Loucy (cell line): ENCODE results near the gene ORAI3.

Experiments used
- H2AFZ ChIP-seq: fragments of 200-600 bp; sonication (generic); 2 replicates; pipeline ENCODE4 v1.6.0; 2016; ENCODE audit warnings: antibody characterized with exemption, mild to moderate bottlenecking, low read length, moderate library complexity
- H3F3A ChIP-seq: fragments of 200-600 bp; 2 replicates; pipeline ENCODE4 v1.6.0; 2016; ENCODE audit warnings: antibody characterized with exemption, low read depth, mild to moderate bottlenecking
- H3K27me3 ChIP-seq: fragments of 200-600 bp; sonication (generic); 2 replicates; pipeline ENCODE4 v1.6.1; 2014; ENCODE audit warnings: low read length, mild to moderate bottlenecking; ENCODE audit not compliant: insufficient read depth, poor library complexity, severe bottlenecking
- H3K36me3 ChIP-seq: fragments of 200-600 bp; sonication (generic); 2 replicates; pipeline ENCODE4 v1.6.1; 2016; ENCODE audit warnings: low read length; ENCODE audit not compliant: insufficient read depth
- H3K4me1 ChIP-seq: fragments of 200-600 bp; sonication (generic); 2 replicates; pipeline ENCODE4 v1.5.1; 2014; ENCODE audit warnings: low read length, mild to moderate bottlenecking; ENCODE audit not compliant: insufficient read depth, poor library complexity, severe bottlenecking
- H3K4me2 ChIP-seq: fragments of 200-600 bp; sonication (generic); 2 replicates; pipeline ENCODE4 v1.6.0; 2014; ENCODE audit warnings: antibody characterized with exemption, low read length, low read depth, mild to moderate bottlenecking; ENCODE audit not compliant: poor library complexity, severe bottlenecking
- H3K4me3 ChIP-seq: fragments of 200-600 bp; sonication (generic); 2 replicates; pipeline ENCODE4 v1.5.1; 2014; ENCODE audit warnings: low read length, mild to moderate bottlenecking, mixed read lengths; ENCODE audit not compliant: poor library complexity, severe bottlenecking
- H3K79me2 ChIP-seq: fragments of 200-600 bp; sonication (generic); 2 replicates; pipeline ENCODE4 v1.6.1; 2014; ENCODE audit warnings: low read length; ENCODE audit not compliant: insufficient read depth
- H3K9ac ChIP-seq: fragments of 200-600 bp; sonication (generic); 2 replicates; pipeline ENCODE4 v1.6.0; 2014; ENCODE audit warnings: mild to moderate bottlenecking, low read depth, low read length, moderate library complexity; ENCODE audit not compliant: poor library complexity, severe bottlenecking
- H3K9me2 ChIP-seq: fragments of 200-600 bp; sonication (generic); replicated peaks from 2 replicates; pipeline ENCODE4 v1.6.1; 2016; ENCODE audit warnings: low read depth, low read length, mixed read lengths
- H3K9me3 ChIP-seq: fragments of 200-600 bp; sonication (generic); 2 replicates; pipeline ENCODE4 v1.6.1; 2014; ENCODE audit warnings: mild to moderate bottlenecking, antibody characterized with exemption, low read length, low read depth; ENCODE audit not compliant: insufficient read depth
- H4K20me1 ChIP-seq: fragments of 200-600 bp; sonication (generic); 2 replicates; pipeline ENCODE4 v1.6.0; 2014; ENCODE audit warnings: antibody characterized with exemption, low read length, mild to moderate bottlenecking; ENCODE audit not compliant: insufficient read depth, poor library complexity, severe bottlenecking
- CTCF ChIP-seq: fragments of 200-600 bp; sonication (generic); conservative IDR thresholded peaks from 2 replicates; pipeline ENCODE4 v1.5.1; 2014; ENCODE audit warnings: mild to moderate bottlenecking, antibody characterized with exemption, low read length
- EZH2phosphoT487 ChIP-seq: fragments of 200-600 bp; IDR thresholded peaks from 2 replicates; pipeline ENCODE4 v1.6.1; 2018; ENCODE audit warnings: antibody characterized with exemption, mild to moderate bottlenecking, moderate library complexity, borderline replicate concordance

The ORAI3 gene

GRCh38 chr16:30921748-30922419 lies 27.0 kb upstream of the ORAI3 start:
- no peaks in the 10 kb centered on the region for H3K9me3 ChIP-seq
- H3F3A ChIP-seq, result no peaks in the 10 kb centered on the region
- peak overlapping the region; percentile 82 for H3K4me3 ChIP-seq
- peak overlapping the region; percentile 81 for H2AFZ ChIP-seq
- peak; percentile 92 for TF ChIP-seq CTCF
- TF ChIP-seq EZH2phosphoT487, result no peak
- H3K9me2 ChIP-seq, result no peaks in the 10 kb centered on the region
- peak overlapping the region; percentile 73 for H3K9ac ChIP-seq
- H3K4me2 ChIP-seq, result peak overlapping the region; percentile 82
- no peaks in the 10 kb centered on the region for H3K36me3 ChIP-seq
- H3K79me2 ChIP-seq, result peaks cover 35% of the 10 kb centered on the region
- H3K27me3 ChIP-seq, result peaks cover 5% of the 10 kb centered on the region
- H3K4me1 ChIP-seq, result peaks cover 24% of the 10 kb centered on the region
- peaks cover 14% of the 10 kb centered on the region for H4K20me1 ChIP-seq

GRCh38 chr16:30922420-30922959 lies 26.4 kb upstream of the ORAI3 start:
- H3K9me2 ChIP-seq, result no peaks in the 10 kb centered on the region
- H3K9me3 ChIP-seq, result no peaks in the 10 kb centered on the region
- peaks cover 28% of the 10 kb centered on the region for H3K4me1 ChIP-seq
- H3F3A ChIP-seq, result no peaks in the 10 kb centered on the region
- peaks cover 40% of the 10 kb centered on the region for H3K79me2 ChIP-seq
- H3K27me3 ChIP-seq, result peaks cover 3% of the 10 kb centered on the region
- peak overlapping the region; percentile 90 for H2AFZ ChIP-seq
- H3K9ac ChIP-seq, result peak overlapping the region; percentile 83
- no peaks in the 10 kb centered on the region for H3K36me3 ChIP-seq
- peak overlapping the region; percentile 82 for H3K4me3 ChIP-seq
- H3K4me2 ChIP-seq, result peak overlapping the region; percentile 82
- TF ChIP-seq CTCF (no peak), EZH2phosphoT487 (no peak)
- peaks cover 14% of the 10 kb centered on the region for H4K20me1 ChIP-seq

DNA sequence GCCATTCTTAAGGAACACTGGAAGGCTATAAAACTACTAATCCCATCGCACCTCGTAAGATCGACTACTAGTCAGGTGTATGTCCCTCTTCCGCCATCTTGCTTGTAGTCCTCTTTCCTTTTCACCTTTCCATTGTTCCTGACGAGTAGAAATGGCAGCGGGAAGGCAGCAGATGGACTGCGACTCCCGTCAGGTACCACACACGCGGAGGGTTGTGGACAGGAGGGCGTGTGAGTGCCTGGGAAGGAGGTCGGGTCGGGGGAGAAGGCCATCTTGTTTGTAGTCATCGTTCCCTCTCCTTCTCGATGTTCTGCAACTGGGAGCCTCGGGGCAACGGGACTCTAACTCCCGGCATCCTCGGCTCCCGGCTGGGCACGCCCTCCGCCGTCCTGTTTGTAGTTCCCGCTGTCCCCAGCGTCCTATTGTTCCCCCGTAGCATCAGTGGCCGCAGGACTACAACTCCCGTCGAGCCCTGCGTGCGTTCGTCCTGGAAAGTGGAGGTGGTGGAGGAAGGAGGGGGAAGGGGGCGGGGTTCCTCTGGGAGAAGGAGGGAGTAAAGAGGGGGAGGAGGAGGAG lies 25.8 kb upstream of the ORAI3 start:
- peak overlapping the region; percentile 83 for H3K9ac ChIP-seq
- TF ChIP-seq CTCF, result no peak
- no peak for TF ChIP-seq EZH2phosphoT487
- H3K4me2 ChIP-seq, result peak overlapping the region; percentile 100
- H3F3A ChIP-seq, result no peaks in the 10 kb centered on the region
- H3K9me2 ChIP-seq, result no peaks in the 10 kb centered on the region
- H3K4me1 ChIP-seq, result peaks cover 29% of the 10 kb centered on the region
- no peaks in the 10 kb centered on the region for H3K9me3 ChIP-seq
- peaks cover 40% of the 10 kb centered on the region for H3K79me2 ChIP-seq
- H2AFZ ChIP-seq, result peak overlapping the region; percentile 90
- H4K20me1 ChIP-seq, result peaks cover 14% of the 10 kb centered on the region
- H3K27me3 ChIP-seq, result no peaks in the 10 kb centered on the region
- peak overlapping the region; percentile 82 for H3K4me3 ChIP-seq
- H3K36me3 ChIP-seq, result no peaks in the 10 kb centered on the region
